Natural killer cell (primary cell): ENCODE data around the gene FER. TPM values are rescaled to one million over a fixed set of nuclear protein-coding genes. Genes with fewer than 3 reads are reported as not detected.

ENCODE experiments used
- ATAC-seq, 3 donors: fragments of 150-1000 bp in 2 of 3; fragments of 200-7000 bp in 1 of 3; cut with Tn5 transposase; 1 replicate in 1 of 3; 2 replicates in 2 of 3; pipeline ENCODE4 v1.10.0; 2021; ENCODE audit warnings: mild to moderate bottlenecking in 2 of 3, moderate library complexity in 2 of 3
- DNase-seq, 2 donors: peaks; one replicate each; pipeline versions ENCODE4 v3.0.0 to v3.0.0-alpha.2; 2013 to 2021; ENCODE audit warnings: mixed read lengths in 1 of 2
- H3K27ac ChIP-seq: one replicate; pipeline ENCODE4 v1.5.1; 2013; ENCODE audit warnings: mild to moderate bottlenecking, low read length
- H3K27me3 ChIP-seq: one replicate; pipeline ENCODE4 v1.6.1; 2013; ENCODE audit warnings: low read length; ENCODE audit not compliant: control insufficient read depth, insufficient read depth
- H3K36me3 ChIP-seq: one replicate; pipeline ENCODE4 v1.6.1; 2013; ENCODE audit warnings: low read length; ENCODE audit not compliant: control insufficient read depth, insufficient read depth
- H3K4me1 ChIP-seq: one replicate; pipeline ENCODE4 v1.6.1; 2013; ENCODE audit warnings: low read length; ENCODE audit not compliant: control insufficient read depth, insufficient read depth
- H3K4me3 ChIP-seq: one replicate; pipeline ENCODE4 v1.5.1; 2013; ENCODE audit warnings: low read length
- H3K9me3 ChIP-seq: one replicate; pipeline ENCODE4 v1.6.1; 2013; ENCODE audit warnings: low read length; ENCODE audit not compliant: control insufficient read depth, insufficient read depth
- H3K27ac Mint-ChIP-seq, 2 donors: one replicate each; pipeline ENCODE4 v1.8.0; 2022; ENCODE audit warnings: mild to moderate bottlenecking in 2 of 2, mixed read lengths in 2 of 2, moderate library complexity in 1 of 2
- H3K27me3 Mint-ChIP-seq, 2 donors: one replicate each; pipeline ENCODE4 v1.8.0; 2022; ENCODE audit warnings: low read depth in 2 of 2, mixed read lengths in 2 of 2
- H3K36me3 Mint-ChIP-seq: one replicate; pipeline ENCODE4 v1.8.0; 2022; ENCODE audit warnings: mixed read lengths
- H3K4me1 Mint-ChIP-seq, 2 donors: one replicate each; pipeline ENCODE4 v1.8.0; 2022; ENCODE audit warnings: mixed read lengths in 2 of 2
- H3K4me3 Mint-ChIP-seq: one replicate; pipeline ENCODE4 v1.8.0; 2022; ENCODE audit warnings: mild to moderate bottlenecking, moderate library complexity, mixed read lengths
- H3K9me3 Mint-ChIP-seq, 2 donors: one replicate each; pipeline ENCODE4 v1.8.0; 2022; ENCODE audit warnings: mixed read lengths in 2 of 2
- CTCF ChIP-seq: fragments of 200-600 bp; IDR thresholded peaks from one replicate; pipeline ENCODE4 v1.8.0; 2022; ENCODE audit warnings: antibody characterized with exemption
- WGBS: methylation state at CpG from one replicate; pipeline ENCODE4 v1.1.7; 2013; ENCODE audit warnings: missing lambda C conversion rate; ENCODE audit not compliant: insufficient coverage; 5-methylcytosine and 5-hydroxymethylcytosine counted together
- intact Hi-C: fragments of 100-400 bp; cut with micrococcal nuclease; formaldehyde crosslinking; loops from one replicate; pipeline ENCODE4 v1.14.2; 2022
- total RNA-seq, 4 donors: library from RNA; stranded (reverse); fragments of 120-200 nt in 1 of 4; gene quantifications; one replicate each; pipeline versions ENCODE4 v1.2.3 to v1.2.4, GENCODE V29; 2013 to 2022

FER gene
- total RNA-seq, 3 donors from 2014 or later (not counting 1 experiment from before 2014, with no cell fraction given) = 17.3 to 25.2 (median 19.4) TPM

GRCh38 chr5:108753877-108754276 lies 6.2 kb downstream of the FER start:
- no peak overlapping the region for H3K4me3 ChIP-seq
- no peaks in the 10 kb centered on the region for H3K9me3 ChIP-seq
- no peaks in the 10 kb centered on the region for H3K27me3 ChIP-seq
- ATAC-seq = no peak
- Mint-ChIP-seq H3K4me1 (peaks cover 9 to 13% of the 10 kb centered on the region in 2 donors), H3K9me3 (no peaks in the 10 kb centered on the region), H3K4me3 (no peak overlapping the region), H3K27me3 (no peaks in the 10 kb centered on the region), H3K27ac (no peak overlapping the region), H3K36me3 (no peaks in the 10 kb centered on the region)
- no peak for DNase-seq
- H3K27ac ChIP-seq = no peak overlapping the region
- WGBS = 93% methylated on average over 5 of the region's 6 CpGs
- TF ChIP-seq CTCF = no peak
- H3K4me1 ChIP-seq = peaks cover 5% of the 10 kb centered on the region
- H3K36me3 ChIP-seq = no peaks in the 10 kb centered on the region
- intact Hi-C loops = no loop called here

- H3K27me3 Mint-ChIP-seq = no peaks in the 10 kb centered on the region
- no peaks in the 10 kb centered on the region for H3K36me3 ChIP-seq
Observed at GRCh38 chr5:108760512-108760911, 12.8 kb downstream of the FER start.

GRCh38 chr5:108762660-108763059 lies 15.0 kb downstream of the FER start:
- 16% methylated on average over 3 of the region's 3 CpGs for WGBS
- no peak overlapping the region for H3K4me3 Mint-ChIP-seq
- H3K27ac Mint-ChIP-seq = no peak overlapping the region

More at GRCh38 chr5:108760512-108760911, 12.8 kb downstream of the FER start:
- no CpG with 5 or more reads among the region's 1 CpG for WGBS
- Histone ChIP-seq H3K27ac (no peak overlapping the region), H3K27me3 (no peaks in the 10 kb centered on the region), H3K4me1 (no peaks in the 10 kb centered on the region), H3K9me3 (no peaks in the 10 kb centered on the region), H3K4me3 (no peak overlapping the region)
- no peaks in the 10 kb centered on the region for H3K9me3 Mint-ChIP-seq
- TF ChIP-seq CTCF = no peak
- H3K4me3 Mint-ChIP-seq = no peak overlapping the region
- intact Hi-C loops = loop anchor here (10.0 kb wide), 1 partner anchor 56 kb away; no protein-coding TSS in a partner anchor
- no peaks in the 10 kb centered on the region for H3K36me3 Mint-ChIP-seq
- no peak overlapping the region for H3K27ac Mint-ChIP-seq
- no peak for ATAC-seq
- H3K4me1 Mint-ChIP-seq = peaks cover 9 to 11% of the 10 kb centered on the region in 2 donors
- peak in 1 of 2 donors; percentile 48 for DNase-seq

More at GRCh38 chr5:108762660-108763059, 15.0 kb downstream of the FER start:
- no peaks in the 10 kb centered on the region for H3K36me3 Mint-ChIP-seq
- no peak for ATAC-seq
- no peaks in the 10 kb centered on the region for H3K27me3 Mint-ChIP-seq
- H3K9me3 Mint-ChIP-seq = no peaks in the 10 kb centered on the region
- H3K27ac ChIP-seq = no peak overlapping the region
- intact Hi-C loops = loop anchor here (10.0 kb wide), 1 partner anchor 58 kb away; no protein-coding TSS in a partner anchor
- no peak overlapping the region for H3K4me3 ChIP-seq
- DNase-seq = no peak
- no peaks in the 10 kb centered on the region for H3K4me1 ChIP-seq
- H3K36me3 ChIP-seq = no peaks in the 10 kb centered on the region
- H3K27me3 ChIP-seq = no peaks in the 10 kb centered on the region
- no peaks in the 10 kb centered on the region for H3K9me3 ChIP-seq
- peaks cover 9 to 10% of the 10 kb centered on the region in 2 donors for H3K4me1 Mint-ChIP-seq
- no peak for TF ChIP-seq CTCF
